ENCODE data around the gene CDON. TPM values are rescaled to one million over a fixed set of nuclear protein-coding genes. Genes with fewer than 3 reads are reported as not detected.

The CDON gene
- polyA plus RNA-seq, 3 donors, result 1.3 to 7.3 (median 4.2) TPM

DNA sequence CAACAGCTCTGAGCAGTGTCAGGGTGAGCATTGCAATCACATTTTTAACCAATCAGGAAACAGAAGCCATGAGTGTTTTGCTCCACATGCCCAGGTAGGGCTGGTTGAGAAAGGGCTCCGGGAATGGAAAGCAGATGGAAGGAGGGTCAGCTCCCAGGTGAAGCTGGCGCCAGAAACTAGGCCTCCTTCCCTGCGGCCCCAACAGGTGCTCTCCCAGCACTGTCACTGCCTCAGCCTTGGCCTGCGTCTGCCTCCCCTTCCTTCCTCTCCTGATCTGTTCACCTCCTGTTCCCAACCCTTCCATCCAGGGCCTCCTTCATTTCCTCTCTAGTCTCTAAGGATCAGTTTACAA lies 121.4 kb downstream of the CDON start:
- WGBS, 3 donors, result 73 to 84% (median 81%) methylated on average over 4 of the region's 4 CpGs
- no peak overlapping the region for H3K27ac ChIP-seq (ENCODE audit: low read depth, low read length)

DNA sequence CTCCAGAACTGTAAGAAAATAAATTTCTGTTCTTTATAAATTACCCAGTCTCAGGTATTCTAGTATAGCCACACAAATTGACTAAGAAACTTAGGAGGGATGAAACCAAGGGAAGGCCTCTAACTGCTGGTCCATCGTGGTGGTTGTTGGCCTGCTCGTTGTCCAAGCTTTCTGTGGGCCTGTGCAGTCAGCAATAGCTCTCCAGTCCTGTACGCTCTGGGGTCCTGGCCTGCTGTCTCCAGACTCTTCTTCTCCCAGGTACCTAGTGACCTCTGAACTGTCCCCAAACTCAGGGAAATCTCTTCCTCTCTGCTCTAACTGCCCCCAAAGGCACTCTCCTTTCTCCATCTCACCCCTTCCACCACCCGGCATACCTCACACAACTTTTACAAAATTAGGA lies 122.5 kb downstream of the CDON start:
- no peak overlapping the region for H3K27ac ChIP-seq (ENCODE audit: low read depth, low read length)
- 93 to 96% (median 94%) methylated on average over 4 of the region's 4 CpGs for WGBS, 3 donors

DNA sequence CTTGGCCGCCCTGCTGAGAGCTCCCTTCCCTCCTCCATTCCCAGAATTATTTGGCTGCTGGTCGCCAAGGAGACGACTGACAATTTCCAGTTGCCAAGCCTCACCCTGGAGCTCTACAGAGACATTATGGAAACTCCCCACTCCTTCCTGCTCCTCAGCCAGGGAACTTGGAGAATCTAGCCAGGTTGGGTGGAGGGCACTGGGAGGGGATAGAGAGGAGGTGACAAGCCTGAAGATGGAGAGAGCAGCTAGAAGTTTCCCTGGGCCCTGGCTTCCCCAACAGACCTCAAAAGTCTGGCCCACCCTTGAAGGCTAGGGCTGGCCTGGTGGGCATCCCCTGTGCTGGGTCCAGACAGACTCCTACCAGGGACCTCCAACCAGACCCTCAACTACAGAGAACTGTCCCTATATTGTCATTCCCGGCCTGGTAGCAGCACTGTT lies 123.6 kb downstream of the CDON start:
- 40 to 55% (median 53%) methylated on average over 4 of the region's 4 CpGs for WGBS, 3 donors
- no peak overlapping the region for H3K27ac ChIP-seq (ENCODE audit: low read depth, low read length)

DNA sequence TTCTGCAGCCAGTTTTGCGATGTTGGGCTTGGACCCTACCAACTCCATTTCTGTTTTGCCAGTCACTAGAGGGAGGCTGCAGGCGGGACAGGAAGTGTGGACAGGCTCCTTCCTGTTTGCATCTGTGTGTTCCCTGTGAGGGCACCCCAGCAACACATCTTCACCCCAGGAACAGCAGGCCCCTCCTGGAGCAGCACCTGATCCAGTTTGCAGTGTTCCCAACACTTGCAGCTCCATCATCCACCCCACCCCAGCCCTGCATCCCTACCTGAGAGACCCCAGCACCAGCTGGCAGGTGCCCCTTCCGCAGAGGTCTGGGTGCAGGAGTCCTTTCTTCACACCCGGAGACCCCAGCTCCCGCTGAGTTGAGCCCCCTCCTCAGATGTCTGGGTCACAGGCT lies 124.2 kb downstream of the CDON start:
- no peak overlapping the region for H3K27ac ChIP-seq (ENCODE audit: low read depth, low read length)

DNA sequence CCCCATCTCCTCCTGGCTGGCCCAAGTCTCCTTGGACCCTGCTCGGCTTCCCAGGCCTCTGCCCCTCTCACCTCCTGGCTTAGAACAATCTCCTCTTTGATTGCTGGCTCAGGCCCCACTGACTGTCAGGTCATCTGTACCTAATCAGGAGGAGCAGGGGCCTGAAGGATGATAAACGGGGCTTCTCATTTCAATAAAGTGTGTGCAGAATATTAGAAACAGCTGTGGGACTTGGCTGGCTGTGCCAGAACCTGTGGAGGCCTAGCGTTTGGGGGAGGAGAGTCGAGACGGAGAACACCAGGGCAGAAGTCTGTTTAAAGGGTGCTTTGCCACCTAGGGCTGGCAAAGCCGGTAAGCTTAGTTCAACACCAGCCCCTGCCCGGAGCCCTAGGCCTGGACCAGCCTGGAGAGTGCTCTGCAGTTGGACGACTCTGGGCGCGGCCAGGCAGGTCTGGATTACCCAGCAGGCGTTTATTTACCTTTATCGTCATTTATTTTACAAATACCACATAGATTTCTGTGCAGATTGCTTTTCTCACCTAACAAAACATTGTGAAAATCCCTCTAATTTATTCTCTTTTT lies 127.0 kb downstream of the CDON start:
- WGBS, 3 donors, result 70 to 74% (median 72%) methylated on average over 12 of the region's 12 CpGs
- H3K27ac ChIP-seq (ENCODE audit: low read depth, low read length), result no peak overlapping the region

More for the DNA sequence above, 124.2 kb downstream of the CDON start:
- WGBS, 3 donors, result 83 to 88% (median 84%) methylated on average over 5 of the region's 5 CpGs

DNA sequence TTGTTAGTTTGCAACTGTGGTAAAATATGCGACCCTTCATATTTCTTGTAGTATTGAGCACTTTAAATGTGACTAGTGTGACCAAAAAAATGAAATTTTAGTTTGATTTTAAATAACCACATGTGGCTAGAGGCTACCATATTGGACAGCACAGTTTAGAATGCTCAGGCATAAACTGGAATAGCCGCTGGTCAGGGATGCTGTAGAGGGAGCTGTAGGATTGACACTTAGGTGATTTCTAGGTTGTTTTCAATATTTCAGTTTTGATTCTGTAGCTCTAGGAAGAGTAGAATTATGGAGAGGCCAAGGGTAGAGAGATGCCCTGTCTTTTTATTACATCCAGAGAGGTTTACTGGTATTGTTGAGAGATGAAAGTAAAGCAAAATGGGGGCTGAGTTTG lies 127.6 kb downstream of the CDON start:
- 93 to 97% (median 94%) methylated on average over 2 of the region's 2 CpGs for WGBS, 3 donors
- H3K27ac ChIP-seq (ENCODE audit: low read depth, low read length), result no peak overlapping the region

DNA sequence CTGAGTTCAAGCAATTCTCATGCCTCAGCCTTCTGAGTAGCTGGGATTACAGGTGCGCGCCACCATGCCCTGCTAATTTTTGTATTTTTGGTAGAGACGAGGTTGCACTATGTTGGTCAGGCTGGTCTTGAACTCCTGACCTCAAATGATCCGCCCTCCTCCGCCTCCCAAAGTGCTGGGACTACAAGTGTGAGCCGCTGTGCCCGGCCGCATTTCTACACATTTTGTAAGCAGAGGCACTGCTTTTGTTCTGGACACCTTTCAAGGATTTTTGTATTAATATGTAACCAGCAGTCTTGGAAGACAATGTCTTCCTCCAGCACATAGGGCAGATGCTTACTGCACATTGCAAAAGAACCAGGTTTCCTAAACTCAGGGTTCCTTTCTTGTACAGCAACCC lies 128.2 kb downstream of the CDON start:
- no peak overlapping the region for H3K27ac ChIP-seq (ENCODE audit: low read depth, low read length)
- 85 to 93% (median 93%) methylated on average over 8 of the region's 8 CpGs for WGBS, 3 donors

DNA sequence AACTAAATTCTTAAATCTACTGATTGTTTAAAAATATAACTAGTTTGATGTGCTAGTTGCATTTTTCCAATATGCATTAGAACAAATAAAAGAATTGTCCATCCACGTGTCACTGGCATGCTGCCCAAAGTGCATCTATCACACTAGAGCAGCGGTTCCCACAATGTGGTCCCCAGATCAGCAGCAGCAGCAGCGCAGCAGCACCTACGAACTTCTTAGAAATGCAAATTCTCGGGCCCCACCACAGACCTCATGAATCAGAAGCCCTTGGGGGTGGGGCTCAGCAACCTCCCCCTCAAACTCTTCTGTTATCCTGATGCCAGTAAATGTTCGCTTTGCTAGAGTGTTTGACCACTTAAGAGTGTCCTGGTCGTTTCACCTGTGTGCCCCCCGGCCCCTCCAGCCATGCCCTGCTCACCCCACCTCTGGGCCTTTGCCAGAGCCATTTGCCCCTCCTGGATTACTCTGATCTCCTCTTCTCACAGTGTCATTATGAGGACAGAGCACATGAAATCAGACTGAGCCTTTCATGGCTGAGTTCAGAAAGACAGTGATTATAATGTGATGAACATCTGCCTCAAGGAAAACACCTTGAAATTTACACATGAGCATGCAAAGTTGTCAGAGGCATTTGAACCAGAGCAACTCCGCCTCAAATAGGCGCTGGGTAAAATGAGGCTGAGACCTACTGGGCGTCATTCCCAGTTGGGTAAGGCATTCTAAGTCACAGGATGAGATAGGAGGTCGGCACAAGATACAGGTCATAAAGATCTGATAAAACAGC lies 129.4 kb downstream of the CDON start:
- 69 to 75% (median 71%) methylated on average over 12 of the region's 12 CpGs for WGBS, 3 donors
- no peak overlapping the region for H3K27ac ChIP-seq (ENCODE audit: low read depth, low read length)

DNA sequence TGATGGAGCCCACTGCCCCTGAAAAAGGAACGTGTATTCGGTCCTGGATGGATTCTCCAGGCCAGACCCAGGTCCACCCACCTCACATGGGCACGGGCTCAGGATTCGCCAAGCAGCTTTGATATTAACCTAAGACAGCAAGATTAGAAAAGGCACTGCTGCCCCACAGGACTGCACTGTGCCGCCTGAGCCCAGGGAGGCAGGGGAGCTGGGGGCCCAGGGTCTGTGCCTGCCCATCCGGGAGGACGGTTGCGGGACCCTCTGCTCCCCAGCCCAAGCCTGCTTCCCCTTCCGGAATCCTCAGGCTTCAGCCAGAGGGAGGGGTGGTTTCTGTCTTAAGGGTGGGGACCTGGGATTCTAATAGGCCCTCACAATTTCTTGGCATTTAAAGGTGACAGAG lies 130.4 kb downstream of the CDON start:
- H3K27ac ChIP-seq (ENCODE audit: low read depth, low read length), result no peak overlapping the region
- 73 to 90% (median 84%) methylated on average over 9 of the region's 9 CpGs for WGBS, 3 donors

DNA sequence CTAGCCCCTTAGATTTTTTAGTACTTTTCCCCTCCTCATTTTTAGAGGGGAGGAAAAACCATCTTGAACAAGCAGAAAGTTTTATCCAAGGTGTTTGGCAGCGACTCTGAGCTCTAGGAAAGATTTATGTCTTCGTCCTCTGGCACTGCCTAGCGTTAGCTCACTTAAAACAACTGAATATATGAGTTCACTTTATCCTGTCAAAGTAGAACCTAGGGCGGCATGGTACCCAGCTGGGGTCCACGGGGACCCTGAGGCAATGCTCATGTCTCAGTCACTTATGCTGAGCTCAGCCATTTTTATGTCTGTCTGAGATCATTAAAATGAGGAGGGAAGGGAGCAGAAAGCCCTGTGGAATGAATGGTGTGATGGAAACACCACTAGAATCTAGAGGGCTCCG lies 131.0 kb downstream of the CDON start:
- 59 to 63% (median 59%) methylated on average over 6 of the region's 6 CpGs for WGBS, 3 donors
- no peak overlapping the region for H3K27ac ChIP-seq (ENCODE audit: low read depth, low read length)

DNA sequence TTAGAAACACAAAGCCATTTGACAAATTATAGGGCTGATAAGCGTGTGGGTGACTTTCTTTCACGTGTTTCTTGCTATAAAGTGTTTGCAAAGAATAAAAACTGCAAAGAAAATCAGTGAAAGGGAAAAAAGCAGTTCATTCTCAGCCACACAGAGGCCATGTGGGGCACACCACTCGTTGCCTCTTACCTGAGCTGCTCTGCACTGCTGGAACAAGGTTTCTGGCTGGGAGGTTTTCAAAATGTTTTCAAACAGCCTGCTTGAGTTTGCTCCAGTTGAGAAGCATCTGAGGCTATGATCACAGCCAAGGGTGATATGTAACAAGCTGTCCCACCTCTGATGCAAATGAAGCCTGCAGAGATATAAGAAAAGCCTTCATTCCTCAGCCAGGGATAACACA lies 131.6 kb downstream of the CDON start:
- 58 to 74% (median 68%) methylated on average over 3 of the region's 3 CpGs for WGBS, 3 donors
- no peak overlapping the region for H3K27ac ChIP-seq (ENCODE audit: low read depth, low read length)

DNA sequence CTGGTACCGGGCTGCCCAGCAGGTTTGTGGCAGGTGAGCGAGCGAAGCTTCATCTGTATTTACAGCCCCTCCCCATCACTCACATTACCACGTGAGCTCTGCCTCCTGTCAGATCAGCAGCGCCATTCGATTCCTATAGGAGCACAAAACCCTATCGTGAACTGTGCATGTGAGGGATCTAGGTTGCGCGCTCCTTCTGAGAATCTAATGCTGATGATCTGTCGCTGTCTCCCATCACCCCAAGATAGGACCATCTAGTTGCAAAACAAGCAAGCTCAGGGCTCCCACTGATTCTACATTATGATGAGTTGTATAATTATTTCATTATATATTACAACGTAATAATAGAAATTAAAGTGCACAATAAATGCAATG lies 132.6 kb downstream of the CDON start:
- WGBS, 3 donors, result 82 to 91% (median 85%) methylated on average over 11 of the region's 11 CpGs
- no peak overlapping the region for H3K27ac ChIP-seq (ENCODE audit: low read depth, low read length)

DNA sequence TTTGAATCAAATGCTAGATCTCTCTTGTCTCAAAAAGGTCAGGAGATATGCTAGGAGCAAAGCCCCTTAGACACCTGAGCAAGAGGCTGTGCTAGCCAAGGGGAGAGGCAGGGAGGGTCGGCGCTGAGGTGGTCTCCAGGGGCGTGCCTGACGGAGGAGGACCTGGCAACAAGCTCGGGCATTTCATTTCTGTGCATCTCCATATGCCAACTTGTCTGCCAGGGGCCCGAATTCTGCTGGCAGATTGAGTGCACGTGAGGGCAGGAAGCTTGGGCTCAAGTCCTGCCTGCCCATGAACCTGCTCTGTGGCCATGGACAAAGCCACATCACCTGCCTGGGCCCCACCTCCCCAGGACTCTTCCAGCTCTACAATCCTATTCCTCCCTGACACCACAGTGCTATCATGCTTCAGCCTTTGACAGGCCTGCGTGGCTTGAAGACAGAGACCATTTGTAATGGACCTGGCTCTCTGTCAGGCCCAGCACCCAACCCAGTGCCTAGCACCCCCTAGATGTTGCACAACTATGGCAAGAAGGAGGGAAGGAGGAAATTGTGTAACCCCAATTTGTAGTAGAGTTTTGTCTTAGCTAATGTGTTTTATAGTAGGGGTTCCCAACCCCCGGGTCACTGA lies 133.1 kb downstream of the CDON start:
- 64 to 78% (median 73%) methylated on average over 9 of the region's 9 CpGs for WGBS, 3 donors

DNA sequence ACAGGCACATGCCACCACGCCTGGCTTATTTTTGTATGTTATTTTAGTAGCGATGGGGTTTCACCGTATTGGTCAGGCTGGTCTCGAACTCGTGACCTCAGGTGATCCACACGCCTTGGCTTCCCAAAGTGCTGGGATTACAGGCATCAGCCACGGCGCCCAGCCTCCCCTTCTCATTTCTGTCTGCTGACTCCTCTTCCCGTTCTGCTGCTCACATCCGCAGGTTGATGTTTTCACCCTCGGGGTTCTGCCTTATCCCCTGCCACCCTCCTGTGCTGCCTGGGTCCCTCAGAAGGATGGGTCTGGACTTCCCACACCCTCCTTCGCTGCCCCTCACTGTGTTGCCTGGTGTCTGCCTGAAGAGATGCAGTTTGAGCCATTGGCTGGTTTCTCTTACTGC lies 136.0 kb downstream of the CDON start:
- H3K27ac ChIP-seq (ENCODE audit: low read depth, low read length), result no peak overlapping the region
- WGBS, 3 donors, result 84 to 95% (median 93%) methylated on average over 12 of the region's 12 CpGs

More for the DNA sequence above, 133.1 kb downstream of the CDON start:
- H3K27ac ChIP-seq (ENCODE audit: low read depth, low read length), result no peak overlapping the region

DNA sequence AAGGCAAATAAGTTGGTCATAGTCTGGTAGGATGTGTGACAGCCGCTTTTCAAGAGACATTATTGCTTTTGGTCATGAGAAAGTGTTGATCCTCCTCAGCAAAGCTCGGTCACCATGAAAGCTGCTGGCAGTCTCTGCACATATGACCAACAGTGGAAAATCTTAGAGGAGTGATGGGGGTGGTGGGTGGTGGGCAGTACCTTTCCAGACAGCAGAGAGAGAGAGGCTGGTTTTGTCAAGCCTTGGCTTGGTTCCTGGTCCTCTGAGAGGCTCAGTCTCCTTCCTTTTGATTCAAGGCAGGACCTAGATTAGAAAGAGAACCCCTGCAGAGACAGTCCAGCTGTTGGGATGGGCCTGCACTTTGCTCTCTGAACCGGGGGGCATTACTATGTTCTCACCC lies 136.9 kb downstream of the CDON start:
- no peak overlapping the region for H3K27ac ChIP-seq (ENCODE audit: low read depth, low read length)
- 58 to 75% (median 72%) methylated on average over 3 of the region's 3 CpGs for WGBS, 3 donors

DNA sequence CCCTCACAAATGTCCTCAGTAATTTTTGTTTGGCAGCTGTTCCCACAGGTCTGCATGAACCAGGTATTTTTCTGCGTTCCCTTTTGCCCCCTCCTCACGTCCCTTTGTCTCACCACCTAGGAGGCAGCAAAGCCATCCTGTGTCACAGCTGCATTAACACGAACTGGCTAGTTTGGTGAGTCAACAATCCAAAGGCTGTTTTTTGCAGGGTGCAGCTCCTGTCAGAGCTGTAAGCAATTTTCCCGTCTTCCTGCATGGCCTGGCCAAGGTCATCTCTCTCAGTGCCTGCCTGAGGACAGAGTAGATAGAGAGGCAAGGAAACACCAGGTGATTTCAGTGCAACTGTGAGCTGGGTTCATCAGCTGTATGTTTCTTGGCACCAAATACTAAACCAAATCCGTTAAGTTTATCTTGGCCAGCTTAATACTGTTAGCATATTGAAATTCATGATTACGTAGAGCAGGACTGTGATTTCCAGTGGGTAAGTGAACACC lies 137.4 kb downstream of the CDON start:
- 24 to 75% (median 62%) methylated on average over 6 of the region's 6 CpGs for WGBS, 3 donors
- no peak overlapping the region for H3K27ac ChIP-seq (ENCODE audit: low read depth, low read length)

DNA sequence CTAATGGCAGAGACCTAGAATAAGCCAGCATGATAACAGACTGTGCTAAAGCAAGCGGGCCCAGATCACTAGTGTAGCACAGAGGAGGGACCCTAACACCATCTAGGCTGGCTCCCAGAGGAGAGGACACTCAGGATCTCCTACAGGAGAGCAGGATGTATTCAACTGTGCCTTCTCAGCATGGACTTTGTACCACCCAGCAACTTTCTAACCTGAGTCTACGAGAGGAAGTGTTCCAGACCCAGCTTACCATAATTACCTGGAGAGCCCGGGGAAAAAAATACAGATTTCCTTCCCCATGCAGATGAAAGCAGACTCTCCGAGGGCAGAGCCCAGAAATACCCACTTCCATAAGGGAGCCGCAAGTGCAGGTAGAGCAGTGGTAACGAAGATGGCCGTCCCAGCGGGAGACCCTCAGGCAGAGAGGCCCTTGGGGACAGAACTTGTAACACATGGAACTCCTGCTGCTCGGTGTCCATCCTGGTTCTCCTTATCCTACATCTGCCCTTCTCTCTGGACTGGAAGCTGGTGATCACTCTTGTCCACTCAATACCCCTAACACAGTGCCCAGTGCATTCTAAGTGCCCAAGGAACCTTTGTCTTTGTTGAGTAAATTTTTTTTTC lies 138.2 kb downstream of the CDON start:
- H3K27ac ChIP-seq (ENCODE audit: low read depth, low read length), result no peak overlapping the region
- WGBS, 3 donors, result 84 to 89% (median 86%) methylated on average over 9 of the region's 9 CpGs

DNA sequence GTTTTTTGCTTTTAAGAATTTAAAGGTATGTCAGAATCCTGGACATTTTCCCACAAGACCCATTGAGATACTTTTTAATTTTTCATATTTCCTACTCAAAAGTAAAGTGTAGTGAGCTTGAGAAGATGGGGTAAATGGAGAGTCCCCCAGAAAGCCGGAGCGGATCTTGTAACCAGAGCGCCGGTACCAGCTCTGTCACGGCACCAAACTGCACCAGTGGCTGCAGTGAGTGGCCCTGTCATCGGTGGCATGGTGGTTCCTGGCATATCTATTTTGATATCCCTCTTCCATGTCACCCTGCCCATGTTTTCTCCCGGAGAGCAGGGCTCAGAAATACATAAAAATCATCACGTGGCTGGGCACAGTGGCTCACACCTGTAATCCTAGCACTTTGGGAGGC lies 139.0 kb downstream of the CDON start:
- H3K27ac ChIP-seq (ENCODE audit: low read depth, low read length), result no peak overlapping the region
- 91 to 95% (median 91%) methylated on average over 8 of the region's 8 CpGs for WGBS, 3 donors

DNA sequence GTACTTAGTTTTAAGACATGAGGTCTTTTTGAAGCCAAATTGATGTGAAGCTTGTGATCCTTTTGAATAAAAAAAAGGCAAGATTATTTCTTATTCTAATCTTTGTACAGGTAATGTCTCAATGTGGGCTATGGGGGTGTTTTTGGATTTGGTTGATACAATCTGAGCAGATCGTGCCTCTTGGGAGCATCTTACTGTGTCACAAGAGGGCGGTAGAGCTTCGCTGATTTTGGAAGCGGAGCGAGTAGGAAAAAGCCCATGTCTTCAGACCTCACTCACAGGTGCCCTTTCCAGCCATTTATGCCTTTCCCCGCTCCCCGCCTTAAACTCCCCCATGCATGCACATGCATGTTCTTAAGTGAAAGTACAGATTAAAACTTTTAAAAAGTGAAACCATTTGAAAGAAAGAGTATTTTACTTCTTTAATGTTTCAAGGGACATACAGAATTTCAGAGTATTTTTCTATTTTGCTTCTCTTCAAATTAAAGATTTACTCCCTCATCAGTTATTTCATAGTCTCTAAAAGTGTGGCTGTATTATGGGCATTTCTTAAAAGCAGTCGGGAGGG lies 139.6 kb downstream of the CDON start:
- 7 to 9% (median 8%) methylated on average over 8 of the region's 8 CpGs for WGBS, 3 donors
- H3K27ac ChIP-seq (ENCODE audit: low read depth, low read length), result no peak overlapping the region

All from adipose tissue (tissue), 3 donors.